H1 (cell line): Measurements from ENCODE around the gene TTL.
"Not testable (repeated sequence)": the region's sequence is repeated elsewhere in the genome, so short reads cannot be mapped to it uniquely, and the experiment has no call there.

ENCODE experiments used
- EZH2 ChIP-seq: fragments of 200-600 bp; sonication (generic); IDR thresholded peaks from 2 replicates; pipeline ENCODE4 v1.7.1; 2012; ENCODE audit warnings: low read depth, mild to moderate bottlenecking, moderate library complexity, low read length, inconsistent platforms; ENCODE audit not compliant: severe bottlenecking
- MAFK ChIP-seq: IDR thresholded peaks from 2 replicates; pipeline ENCODE4 v1.6.1; 2012; ENCODE audit warnings: low read depth, mild to moderate bottlenecking, improper control_type of control experiment, low read length
- NRF1 ChIP-seq: IDR thresholded peaks from 2 replicates; pipeline ENCODE4 v1.6.1; 2011; ENCODE audit warnings: mild to moderate bottlenecking, low read depth, low read length, improper control_type of control experiment
- POLR2A ChIP-seq, 2 experiments: IDR thresholded peaks; 1 replicate in 1 of 2; 2 replicates in 1 of 2; pipeline ENCODE4 v1.6.1; 2011; ENCODE audit warnings: low read depth in 2 of 2, low read length in 2 of 2, mild to moderate bottlenecking in 2 of 2; ENCODE audit errors: control extremely low read depth in 1 of 2
- RAD21 ChIP-seq, 2 experiments: IDR thresholded peaks in 1 of 2; conservative IDR thresholded peaks in 1 of 2; 2 replicates each; pipeline ENCODE4 v1.6.1; 2011; ENCODE audit warnings: low read depth in 2 of 2, low read length in 2 of 2, improper control_type of control experiment in 1 of 2, inconsistent platforms in 1 of 2, mild to moderate bottlenecking in 1 of 2, moderate library complexity in 1 of 2
- TAF1 ChIP-seq: IDR thresholded peaks from 2 replicates; pipeline ENCODE4 v1.6.1; 2011; ENCODE audit warnings: mild to moderate bottlenecking, low read depth, low read length
- TF ChIP-seq, protein P1 (sequence below), 3 experiments: IDR thresholded peaks; 1 replicate in 2 of 3; 2 replicates in 1 of 3; pipeline versions ENCODE4 v1.5.1 to v1.6.1; 2011; ENCODE audit warnings: low read length in 3 of 3, mild to moderate bottlenecking in 3 of 3, inconsistent platforms in 2 of 3, low read depth in 1 of 3, moderate library complexity in 1 of 3; ENCODE audit not compliant: insufficient read depth in 1 of 3; ENCODE audit errors: control extremely low read depth in 1 of 3
- TF ChIP-seq, protein P2 (sequence below): IDR thresholded peaks from 2 replicates; pipeline ENCODE4 v1.6.1; 2011; ENCODE audit warnings: low read length, improper control_type of control experiment

DNA sequence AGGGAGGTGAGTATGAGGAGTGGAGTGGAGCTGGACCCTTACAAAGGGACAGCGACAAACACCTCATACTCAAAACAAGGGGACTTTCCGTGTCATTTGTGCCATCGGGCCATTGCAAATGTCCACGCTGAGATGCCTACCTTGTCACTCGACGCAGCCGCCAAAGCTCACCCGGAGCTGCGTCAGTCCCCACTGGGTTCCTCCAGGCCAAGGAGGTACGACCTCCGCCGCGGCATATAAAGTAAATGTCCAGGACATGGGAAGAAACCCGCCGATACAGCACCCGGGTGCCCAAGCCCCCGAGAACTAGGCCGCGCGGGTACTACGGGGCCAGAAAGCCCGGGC, 49.6 kb upstream of the TTL start:
- TF ChIP-seq NRF1; RAD21 (IDR thresholded peaks at IDR 0.05 in 1 of 2, conservative IDR thresholded peaks at IDR 0.05 in 1 of 2; ENCODE audit: low read depth in 2 of 2, low read length in 2 of 2); POLR2A (IDR thresholded peaks at IDR 0.05; ENCODE audit: control extremely low read depth in 1 of 2, low read depth in 2 of 2, low read length in 2 of 2); EZH2; TAF1; MAFK: not testable (repeated sequence)
- TF ChIP-seq, protein P1, sequence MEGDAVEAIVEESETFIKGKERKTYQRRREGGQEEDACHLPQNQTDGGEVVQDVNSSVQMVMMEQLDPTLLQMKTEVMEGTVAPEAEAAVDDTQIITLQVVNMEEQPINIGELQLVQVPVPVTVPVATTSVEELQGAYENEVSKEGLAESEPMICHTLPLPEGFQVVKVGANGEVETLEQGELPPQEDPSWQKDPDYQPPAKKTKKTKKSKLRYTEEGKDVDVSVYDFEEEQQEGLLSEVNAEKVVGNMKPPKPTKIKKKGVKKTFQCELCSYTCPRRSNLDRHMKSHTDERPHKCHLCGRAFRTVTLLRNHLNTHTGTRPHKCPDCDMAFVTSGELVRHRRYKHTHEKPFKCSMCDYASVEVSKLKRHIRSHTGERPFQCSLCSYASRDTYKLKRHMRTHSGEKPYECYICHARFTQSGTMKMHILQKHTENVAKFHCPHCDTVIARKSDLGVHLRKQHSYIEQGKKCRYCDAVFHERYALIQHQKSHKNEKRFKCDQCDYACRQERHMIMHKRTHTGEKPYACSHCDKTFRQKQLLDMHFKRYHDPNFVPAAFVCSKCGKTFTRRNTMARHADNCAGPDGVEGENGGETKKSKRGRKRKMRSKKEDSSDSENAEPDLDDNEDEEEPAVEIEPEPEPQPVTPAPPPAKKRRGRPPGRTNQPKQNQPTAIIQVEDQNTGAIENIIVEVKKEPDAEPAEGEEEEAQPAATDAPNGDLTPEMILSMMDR (IDR thresholded peaks at IDR 0.05; ENCODE audit: control extremely low read depth in 1 of 3, insufficient read depth in 1 of 3, low read depth in 1 of 3, low read length in 3 of 3): not testable (repeated sequence)
- TF ChIP-seq, protein P2, sequence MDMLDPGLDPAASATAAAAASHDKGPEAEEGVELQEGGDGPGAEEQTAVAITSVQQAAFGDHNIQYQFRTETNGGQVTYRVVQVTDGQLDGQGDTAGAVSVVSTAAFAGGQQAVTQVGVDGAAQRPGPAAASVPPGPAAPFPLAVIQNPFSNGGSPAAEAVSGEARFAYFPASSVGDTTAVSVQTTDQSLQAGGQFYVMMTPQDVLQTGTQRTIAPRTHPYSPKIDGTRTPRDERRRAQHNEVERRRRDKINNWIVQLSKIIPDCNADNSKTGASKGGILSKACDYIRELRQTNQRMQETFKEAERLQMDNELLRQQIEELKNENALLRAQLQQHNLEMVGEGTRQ: not testable (repeated sequence)
